22Rv1 (cell line): Measurements from ENCODE around the gene ATE1.

Experiments used
- ZFX ChIP-seq: fragments of 450-650 bp; IDR thresholded peaks from 2 replicates; pipeline ENCODE4 v1.6.1; 2017; ENCODE audit warnings: antibody characterized with exemption, borderline replicate concordance
- TF ChIP-seq, protein P1 (sequence below): fragments of 450-650 bp; IDR thresholded peaks from 2 replicates; pipeline ENCODE4 v1.5.1; 2017; ENCODE audit warnings: mild to moderate bottlenecking

DNA sequence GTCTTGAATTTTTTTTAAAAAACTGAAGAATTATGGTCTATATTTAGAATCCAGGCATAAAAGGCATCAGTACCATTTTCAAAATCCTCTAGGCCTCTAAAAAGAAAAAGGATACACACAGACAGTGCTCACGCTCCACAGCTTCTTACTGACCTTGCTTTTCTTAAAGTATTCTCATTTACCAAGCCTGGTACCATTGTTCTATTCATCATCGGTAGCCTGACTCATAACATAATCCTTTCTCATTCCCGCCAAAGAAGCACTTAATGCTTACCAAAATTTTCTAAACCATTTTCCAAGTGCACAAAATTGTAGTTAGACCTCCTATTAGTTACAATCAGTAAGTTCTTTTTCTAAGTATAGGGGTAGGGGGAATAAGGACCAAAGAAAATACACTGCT is 54.6 kb downstream of the ATE1 start:
- TF ChIP-seq, protein P1, sequence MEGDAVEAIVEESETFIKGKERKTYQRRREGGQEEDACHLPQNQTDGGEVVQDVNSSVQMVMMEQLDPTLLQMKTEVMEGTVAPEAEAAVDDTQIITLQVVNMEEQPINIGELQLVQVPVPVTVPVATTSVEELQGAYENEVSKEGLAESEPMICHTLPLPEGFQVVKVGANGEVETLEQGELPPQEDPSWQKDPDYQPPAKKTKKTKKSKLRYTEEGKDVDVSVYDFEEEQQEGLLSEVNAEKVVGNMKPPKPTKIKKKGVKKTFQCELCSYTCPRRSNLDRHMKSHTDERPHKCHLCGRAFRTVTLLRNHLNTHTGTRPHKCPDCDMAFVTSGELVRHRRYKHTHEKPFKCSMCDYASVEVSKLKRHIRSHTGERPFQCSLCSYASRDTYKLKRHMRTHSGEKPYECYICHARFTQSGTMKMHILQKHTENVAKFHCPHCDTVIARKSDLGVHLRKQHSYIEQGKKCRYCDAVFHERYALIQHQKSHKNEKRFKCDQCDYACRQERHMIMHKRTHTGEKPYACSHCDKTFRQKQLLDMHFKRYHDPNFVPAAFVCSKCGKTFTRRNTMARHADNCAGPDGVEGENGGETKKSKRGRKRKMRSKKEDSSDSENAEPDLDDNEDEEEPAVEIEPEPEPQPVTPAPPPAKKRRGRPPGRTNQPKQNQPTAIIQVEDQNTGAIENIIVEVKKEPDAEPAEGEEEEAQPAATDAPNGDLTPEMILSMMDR = no peak
- TF ChIP-seq ZFX = no peak
